SK-N-SH treated with all-trans-retinoic acid at 6 μM for 48 hours (cell line): ENCODE results near the gene CPXM2.

Experiments
- ATAC-seq: fragments of 200-7000 bp; cut with Tn5 transposase; 3 replicates; pipeline ENCODE4 v1.9.1; 2020; ENCODE audit warnings: mild to moderate bottlenecking, moderate library complexity
- ARNTL ChIP-seq: fragments of 450-650 bp; formaldehyde crosslinking; IDR thresholded peaks from 2 replicates; pipeline ENCODE4 v1.5.0; 2020; ENCODE audit warnings: low read depth, mild to moderate bottlenecking, moderate library complexity, borderline replicate concordance
- BACH2 ChIP-seq: fragments of 250-450 bp; sonication (Bioruptor Pico); IDR thresholded peaks from 2 replicates; pipeline ENCODE4 v1.9.0; 2021; ENCODE audit warnings: mild to moderate bottlenecking, borderline replicate concordance
- CSDC2 ChIP-seq: fragments of 250-450 bp; sonication (Bioruptor Pico); IDR thresholded peaks from 2 replicates; pipeline ENCODE4 v1.5.0; 2020; ENCODE audit warnings: mild to moderate bottlenecking, moderate library complexity
- ESRRG ChIP-seq: fragments of 250-450 bp; sonication (Bioruptor Pico); IDR thresholded peaks from 2 replicates; pipeline ENCODE4 v1.6.1; 2021; ENCODE audit warnings: mild to moderate bottlenecking
- GLIS3 ChIP-seq: fragments of 250-450 bp; sonication (Bioruptor Pico); IDR thresholded peaks from 2 replicates; pipeline ENCODE4 v1.5.0; 2020; ENCODE audit warnings: mild to moderate bottlenecking, moderate library complexity
- ISL1 ChIP-seq: fragments of 250-450 bp; sonication (Bioruptor Pico); IDR thresholded peaks from 2 replicates; pipeline ENCODE4 v2.1.2; 2022; ENCODE audit warnings: mild to moderate bottlenecking, moderate library complexity
- PPARA ChIP-seq: fragments of 250-450 bp; sonication (Bioruptor Pico); IDR thresholded peaks from 2 replicates; pipeline ENCODE4 v1.5.0; 2020; ENCODE audit warnings: mild to moderate bottlenecking, borderline replicate concordance
- RARB ChIP-seq: fragments of 250-450 bp; sonication (Bioruptor Pico); IDR thresholded peaks from 2 replicates; pipeline ENCODE4 v1.8.0; 2021; ENCODE audit warnings: mild to moderate bottlenecking, moderate library complexity
- SNAI2 ChIP-seq: fragments of 250-450 bp; sonication (Bioruptor Pico); IDR thresholded peaks from 2 replicates; pipeline ENCODE4 v1.5.0; 2020; ENCODE audit warnings: mild to moderate bottlenecking, moderate library complexity
- TCF4 ChIP-seq: fragments of 250-450 bp; sonication (Bioruptor Pico); IDR thresholded peaks from 2 replicates; pipeline ENCODE4 v1.8.0; 2021; ENCODE audit warnings: mild to moderate bottlenecking, moderate library complexity, borderline replicate concordance
- ZC3H10 ChIP-seq: fragments of 250-450 bp; sonication (Bioruptor Pico); IDR thresholded peaks from 2 replicates; pipeline ENCODE4 v1.5.1; 2021; ENCODE audit warnings: mild to moderate bottlenecking, moderate library complexity
- ZFP3 ChIP-seq: fragments of 250-450 bp; sonication (Bioruptor Pico); IDR thresholded peaks from 2 replicates; pipeline ENCODE4 v1.5.0; 2020; ENCODE audit warnings: mild to moderate bottlenecking, moderate library complexity
- ZFP30 ChIP-seq: fragments of 450-650 bp; formaldehyde crosslinking; IDR thresholded peaks from 2 replicates; pipeline ENCODE4 v1.5.0; 2022; ENCODE audit warnings: mild to moderate bottlenecking, moderate library complexity
- ZNF565 ChIP-seq: fragments of 450-650 bp; formaldehyde crosslinking; conservative IDR thresholded peaks from 2 replicates; pipeline ENCODE4 v1.5.0; 2020; ENCODE audit warnings: low read depth, mild to moderate bottlenecking, moderate library complexity
- ZNF70 ChIP-seq: fragments of 450-650 bp; formaldehyde crosslinking; IDR thresholded peaks from 2 replicates; pipeline ENCODE4 v1.5.0; 2020; ENCODE audit warnings: mild to moderate bottlenecking, moderate library complexity
- ZNF8 ChIP-seq: fragments of 450-650 bp; formaldehyde crosslinking; IDR thresholded peaks from 2 replicates; pipeline ENCODE4 v1.5.0; 2020; ENCODE audit warnings: mild to moderate bottlenecking, moderate library complexity
- TF ChIP-seq, protein P1 (sequence below): fragments of 250-450 bp; sonication (Bioruptor Pico); IDR thresholded peaks from 2 replicates; pipeline ENCODE4 v1.8.0; 2021; ENCODE audit warnings: low read depth, mild to moderate bottlenecking, moderate library complexity, borderline replicate concordance
- TF ChIP-seq, protein P2 (sequence below): fragments of 250-450 bp; sonication (Bioruptor Pico); IDR thresholded peaks from 2 replicates; pipeline ENCODE4 v1.5.1; 2021; ENCODE audit warnings: mild to moderate bottlenecking, moderate library complexity
- TF ChIP-seq, protein P3 (sequence below): fragments of 250-450 bp; sonication (Bioruptor Pico); IDR thresholded peaks from 2 replicates; pipeline ENCODE4 v1.8.0; 2020; ENCODE audit warnings: mild to moderate bottlenecking, moderate library complexity, borderline replicate concordance
- TF ChIP-seq, protein P4 (sequence below): fragments of 250-450 bp; sonication (Bioruptor Pico); IDR thresholded peaks from 2 replicates; pipeline ENCODE4 v1.5.0; 2020; ENCODE audit warnings: mild to moderate bottlenecking, moderate library complexity
- TF ChIP-seq, protein P5 (sequence below): fragments of 250-450 bp; sonication (Bioruptor Pico); IDR thresholded peaks from 2 replicates; pipeline ENCODE4 v1.5.1; 2020; ENCODE audit warnings: low read depth, mild to moderate bottlenecking, moderate library complexity

CPXM2 gene

DNA sequence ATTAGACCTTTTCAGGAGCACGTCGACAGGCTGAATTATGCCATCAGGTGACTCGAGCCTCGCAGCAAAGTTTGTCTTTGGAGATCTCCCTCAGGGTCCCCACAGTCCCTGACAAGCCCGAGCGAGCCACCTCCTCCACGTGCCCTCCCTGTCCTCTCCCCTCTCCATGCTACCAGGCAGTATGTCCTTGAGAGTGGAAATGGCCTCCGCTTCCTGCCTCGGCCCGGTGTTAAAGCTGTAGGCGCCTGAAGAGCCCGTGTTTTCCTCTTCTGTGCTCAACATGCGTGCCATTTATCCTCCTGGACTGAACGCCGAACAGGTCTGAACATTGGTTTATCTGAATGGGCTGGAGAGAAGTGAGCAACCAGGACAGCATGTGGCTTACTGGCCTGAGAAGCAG, 142.9 kb downstream of the CPXM2 start:
- TF ChIP-seq ARNTL (CRISPR knock-in tag) (no peak), ZNF70 (CRISPR knock-in tag) (no peak), CSDC2 (CRISPR knock-in tag) (no peak), ISL1 (CRISPR knock-in tag) (no peak), BACH2 (no peak), ZC3H10 (no peak), ZNF565 (CRISPR knock-in tag) (no peak), ZFP30 (no peak), ESRRG (no peak)
- TF ChIP-seq, protein P1, sequence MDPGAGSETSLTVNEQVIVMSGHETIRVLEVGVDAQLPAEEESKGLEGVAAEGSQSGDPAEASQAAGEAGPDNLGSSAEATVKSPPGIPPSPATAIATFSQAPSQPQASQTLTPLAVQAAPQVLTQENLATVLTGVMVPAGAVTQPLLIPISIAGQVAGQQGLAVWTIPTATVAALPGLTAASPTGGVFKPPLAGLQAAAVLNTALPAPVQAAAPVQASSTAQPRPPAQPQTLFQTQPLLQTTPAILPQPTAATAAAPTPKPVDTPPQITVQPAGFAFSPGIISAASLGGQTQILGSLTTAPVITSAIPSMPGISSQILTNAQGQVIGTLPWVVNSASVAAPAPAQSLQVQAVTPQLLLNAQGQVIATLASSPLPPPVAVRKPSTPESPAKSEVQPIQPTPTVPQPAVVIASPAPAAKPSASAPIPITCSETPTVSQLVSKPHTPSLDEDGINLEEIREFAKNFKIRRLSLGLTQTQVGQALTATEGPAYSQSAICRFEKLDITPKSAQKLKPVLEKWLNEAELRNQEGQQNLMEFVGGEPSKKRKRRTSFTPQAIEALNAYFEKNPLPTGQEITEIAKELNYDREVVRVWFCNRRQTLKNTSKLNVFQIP: no peak
- TF ChIP-seq, protein P2, sequence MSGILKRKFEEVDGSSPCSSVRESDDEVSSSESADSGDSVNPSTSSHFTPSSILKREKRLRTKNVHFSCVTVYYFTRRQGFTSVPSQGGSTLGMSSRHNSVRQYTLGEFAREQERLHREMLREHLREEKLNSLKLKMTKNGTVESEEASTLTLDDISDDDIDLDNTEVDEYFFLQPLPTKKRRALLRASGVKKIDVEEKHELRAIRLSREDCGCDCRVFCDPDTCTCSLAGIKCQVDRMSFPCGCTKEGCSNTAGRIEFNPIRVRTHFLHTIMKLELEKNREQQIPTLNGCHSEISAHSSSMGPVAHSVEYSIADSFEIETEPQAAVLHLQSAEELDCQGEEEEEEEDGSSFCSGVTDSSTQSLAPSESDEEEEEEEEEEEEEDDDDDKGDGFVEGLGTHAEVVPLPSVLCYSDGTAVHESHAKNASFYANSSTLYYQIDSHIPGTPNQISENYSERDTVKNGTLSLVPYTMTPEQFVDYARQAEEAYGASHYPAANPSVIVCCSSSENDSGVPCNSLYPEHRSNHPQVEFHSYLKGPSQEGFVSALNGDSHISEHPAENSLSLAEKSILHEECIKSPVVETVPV: no peak
- TF ChIP-seq, all 23 proteins: peak for 0
- no peak for ATAC-seq

DNA sequence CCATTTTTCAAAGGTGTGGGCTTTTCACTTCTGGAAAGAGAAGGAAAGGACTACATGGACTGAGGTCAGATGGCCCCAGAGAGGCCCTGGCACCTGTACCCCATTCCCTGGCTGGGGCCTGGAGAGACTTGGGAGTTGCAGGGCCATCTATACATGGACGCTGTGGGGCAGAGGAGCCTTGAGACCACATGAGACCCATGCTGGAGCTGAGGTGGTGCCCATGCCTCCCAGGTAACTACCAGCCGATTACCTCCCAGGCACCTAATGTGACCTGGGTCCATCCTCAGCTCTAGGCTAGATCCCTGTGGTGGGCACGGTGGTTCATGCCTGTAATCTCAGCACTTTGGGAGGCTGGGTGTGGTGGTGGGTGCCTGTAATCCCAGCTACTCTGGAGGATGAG, 144.2 kb downstream of the CPXM2 start:
- TF ChIP-seq ARNTL (CRISPR knock-in tag) (no peak), ZC3H10 (no peak), ZNF565 (CRISPR knock-in tag) (no peak), ZNF70 (CRISPR knock-in tag) (no peak), BACH2 (no peak), ZFP3 (CRISPR knock-in tag) (no peak), TCF4 (CRISPR knock-in tag) (no peak), RARB (CRISPR knock-in tag) (no peak), ESRRG (no peak)
- TF ChIP-seq, protein P3, sequence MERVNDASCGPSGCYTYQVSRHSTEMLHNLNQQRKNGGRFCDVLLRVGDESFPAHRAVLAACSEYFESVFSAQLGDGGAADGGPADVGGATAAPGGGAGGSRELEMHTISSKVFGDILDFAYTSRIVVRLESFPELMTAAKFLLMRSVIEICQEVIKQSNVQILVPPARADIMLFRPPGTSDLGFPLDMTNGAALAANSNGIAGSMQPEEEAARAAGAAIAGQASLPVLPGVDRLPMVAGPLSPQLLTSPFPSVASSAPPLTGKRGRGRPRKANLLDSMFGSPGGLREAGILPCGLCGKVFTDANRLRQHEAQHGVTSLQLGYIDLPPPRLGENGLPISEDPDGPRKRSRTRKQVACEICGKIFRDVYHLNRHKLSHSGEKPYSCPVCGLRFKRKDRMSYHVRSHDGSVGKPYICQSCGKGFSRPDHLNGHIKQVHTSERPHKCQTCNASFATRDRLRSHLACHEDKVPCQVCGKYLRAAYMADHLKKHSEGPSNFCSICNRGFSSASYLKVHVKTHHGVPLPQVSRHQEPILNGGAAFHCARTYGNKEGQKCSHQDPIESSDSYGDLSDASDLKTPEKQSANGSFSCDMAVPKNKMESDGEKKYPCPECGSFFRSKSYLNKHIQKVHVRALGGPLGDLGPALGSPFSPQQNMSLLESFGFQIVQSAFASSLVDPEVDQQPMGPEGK (CRISPR knock-in tag): no peak
- TF ChIP-seq, protein P2: no peak
- TF ChIP-seq, protein P4, sequence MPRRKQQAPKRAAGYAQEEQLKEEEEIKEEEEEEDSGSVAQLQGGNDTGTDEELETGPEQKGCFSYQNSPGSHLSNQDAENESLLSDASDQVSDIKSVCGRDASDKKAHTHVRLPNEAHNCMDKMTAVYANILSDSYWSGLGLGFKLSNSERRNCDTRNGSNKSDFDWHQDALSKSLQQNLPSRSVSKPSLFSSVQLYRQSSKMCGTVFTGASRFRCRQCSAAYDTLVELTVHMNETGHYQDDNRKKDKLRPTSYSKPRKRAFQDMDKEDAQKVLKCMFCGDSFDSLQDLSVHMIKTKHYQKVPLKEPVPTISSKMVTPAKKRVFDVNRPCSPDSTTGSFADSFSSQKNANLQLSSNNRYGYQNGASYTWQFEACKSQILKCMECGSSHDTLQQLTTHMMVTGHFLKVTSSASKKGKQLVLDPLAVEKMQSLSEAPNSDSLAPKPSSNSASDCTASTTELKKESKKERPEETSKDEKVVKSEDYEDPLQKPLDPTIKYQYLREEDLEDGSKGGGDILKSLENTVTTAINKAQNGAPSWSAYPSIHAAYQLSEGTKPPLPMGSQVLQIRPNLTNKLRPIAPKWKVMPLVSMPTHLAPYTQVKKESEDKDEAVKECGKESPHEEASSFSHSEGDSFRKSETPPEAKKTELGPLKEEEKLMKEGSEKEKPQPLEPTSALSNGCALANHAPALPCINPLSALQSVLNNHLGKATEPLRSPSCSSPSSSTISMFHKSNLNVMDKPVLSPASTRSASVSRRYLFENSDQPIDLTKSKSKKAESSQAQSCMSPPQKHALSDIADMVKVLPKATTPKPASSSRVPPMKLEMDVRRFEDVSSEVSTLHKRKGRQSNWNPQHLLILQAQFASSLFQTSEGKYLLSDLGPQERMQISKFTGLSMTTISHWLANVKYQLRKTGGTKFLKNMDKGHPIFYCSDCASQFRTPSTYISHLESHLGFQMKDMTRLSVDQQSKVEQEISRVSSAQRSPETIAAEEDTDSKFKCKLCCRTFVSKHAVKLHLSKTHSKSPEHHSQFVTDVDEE: no peak
- no peak for ATAC-seq

DNA sequence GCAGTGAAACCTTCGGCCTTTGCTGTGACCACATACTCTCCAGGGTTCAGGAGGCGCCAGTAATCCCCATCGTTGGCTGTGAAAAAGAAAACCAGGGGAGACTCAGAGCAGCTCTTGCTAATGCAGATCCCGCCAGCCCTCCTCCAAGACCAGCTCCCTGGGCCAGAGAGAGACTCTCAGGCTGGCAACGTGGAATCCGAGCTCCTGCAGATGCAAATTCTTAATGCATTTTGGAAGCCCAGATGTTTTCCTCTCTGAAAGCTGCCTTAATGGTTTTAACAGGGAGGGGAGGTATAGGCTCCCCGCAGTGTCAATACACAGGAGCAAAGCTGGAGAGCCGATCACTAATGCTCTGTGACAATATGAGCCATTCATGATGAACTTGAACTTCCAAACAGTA, 144.7 kb downstream of the CPXM2 start:
- TF ChIP-seq, protein P4: no peak
- no peak for TF ChIP-seq BACH2
- TF ChIP-seq GLIS3 (CRISPR knock-in tag): no peak
- TF ChIP-seq SNAI2 (CRISPR knock-in tag): no peak
- TF ChIP-seq ZFP30: no peak
- no peak for TF ChIP-seq TCF4 (CRISPR knock-in tag)
- TF ChIP-seq, protein P5, sequence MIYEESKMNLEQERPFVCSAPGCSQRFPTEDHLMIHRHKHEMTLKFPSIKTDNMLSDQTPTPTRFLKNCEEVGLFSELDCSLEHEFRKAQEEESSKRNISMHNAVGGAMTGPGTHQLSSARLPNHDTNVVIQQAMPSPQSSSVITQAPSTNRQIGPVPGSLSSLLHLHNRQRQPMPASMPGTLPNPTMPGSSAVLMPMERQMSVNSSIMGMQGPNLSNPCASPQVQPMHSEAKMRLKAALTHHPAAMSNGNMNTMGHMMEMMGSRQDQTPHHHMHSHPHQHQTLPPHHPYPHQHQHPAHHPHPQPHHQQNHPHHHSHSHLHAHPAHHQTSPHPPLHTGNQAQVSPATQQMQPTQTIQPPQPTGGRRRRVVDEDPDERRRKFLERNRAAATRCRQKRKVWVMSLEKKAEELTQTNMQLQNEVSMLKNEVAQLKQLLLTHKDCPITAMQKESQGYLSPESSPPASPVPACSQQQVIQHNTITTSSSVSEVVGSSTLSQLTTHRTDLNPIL (CRISPR knock-in tag): no peak
- no peak for TF ChIP-seq ZNF70 (CRISPR knock-in tag)
- TF ChIP-seq ZNF8 (CRISPR knock-in tag): no peak
- TF ChIP-seq, protein P3 (CRISPR knock-in tag): no peak
- no peak for TF ChIP-seq PPARA
- no peak for TF ChIP-seq CSDC2 (CRISPR knock-in tag)
- TF ChIP-seq RARB (CRISPR knock-in tag): no peak
- TF ChIP-seq ZC3H10: no peak
- ATAC-seq: no peak
